DND-41 (cell line): Measurements from ENCODE around the gene RNF220.

Experiments used
- ATAC-seq: fragments of 200-7000 bp; cut with Tn5 transposase; 3 replicates; pipeline ENCODE4 v1.9.1; 2021; ENCODE audit warnings: low read depth; ENCODE audit not compliant: insufficient read depth
- DNase-seq: peaks from one replicate; pipeline ENCODE4 v3.0.0-alpha.2; 2020
- H2AFZ ChIP-seq: 2 replicates; pipeline ENCODE4 v1.6.0; 2012; ENCODE audit warnings: low read depth, low read length
- H3K27ac ChIP-seq: 2 replicates; pipeline ENCODE4 v1.5.1; 2012; ENCODE audit warnings: low read length, inconsistent platforms
- H3K27me3 ChIP-seq: fragments of 200-600 bp; sonication (generic); 2 replicates; pipeline ENCODE4 v1.6.0; 2012; ENCODE audit warnings: low read length, mild to moderate bottlenecking, inconsistent platforms; ENCODE audit not compliant: insufficient read depth, poor library complexity
- H3K36me3 ChIP-seq: 2 replicates; pipeline ENCODE4 v1.5.1; 2012; ENCODE audit warnings: low read length, inconsistent platforms; ENCODE audit not compliant: insufficient read depth
- H3K4me1 ChIP-seq: 2 replicates; pipeline ENCODE4 v1.5.1; 2012; ENCODE audit warnings: mild to moderate bottlenecking, low read length; ENCODE audit not compliant: insufficient read depth
- H3K4me2 ChIP-seq: 2 replicates; pipeline ENCODE4 v1.6.0; 2012; ENCODE audit warnings: mild to moderate bottlenecking, moderate library complexity, low read length, inconsistent platforms; ENCODE audit not compliant: insufficient read depth
- H3K4me3 ChIP-seq, 2 experiments: fragments of 200-600 bp in 1 of 2; shearing (Covaris generic) in 1 of 2; 2 replicates each; pipeline ENCODE4 v1.5.1; 2012 to 2016; ENCODE audit warnings: inconsistent platforms in 2 of 2, low read length in 2 of 2, mild to moderate bottlenecking in 2 of 2, low read depth in 1 of 2, moderate library complexity in 1 of 2
- H3K79me2 ChIP-seq: 2 replicates; pipeline ENCODE4 v1.6.0; 2012; ENCODE audit warnings: low read length, inconsistent platforms; ENCODE audit not compliant: insufficient read depth
- H3K9ac ChIP-seq: 2 replicates; pipeline ENCODE4 v1.6.0; 2012; ENCODE audit warnings: low read depth, mild to moderate bottlenecking, inconsistent platforms, low read length, moderate library complexity
- H3K9me3 ChIP-seq: 2 replicates; pipeline ENCODE4 v1.5.1; 2012; ENCODE audit warnings: low read length, moderate library complexity, mild to moderate bottlenecking, inconsistent platforms; ENCODE audit not compliant: insufficient read depth, severe bottlenecking
- H4K20me1 ChIP-seq: 2 replicates; pipeline ENCODE4 v1.6.0; 2012; ENCODE audit warnings: low read length; ENCODE audit not compliant: insufficient read depth
- CTCF ChIP-seq: IDR thresholded peaks from 2 replicates; pipeline ENCODE4 v1.5.1; 2012; ENCODE audit warnings: borderline replicate concordance, low read length, moderate library complexity, mild to moderate bottlenecking; ENCODE audit not compliant: poor library complexity, severe bottlenecking; ENCODE audit errors: extremely low read depth
- EZH2 ChIP-seq: IDR thresholded peaks from 3 replicates; pipeline ENCODE4 v1.6.1; 2012; ENCODE audit warnings: borderline replicate concordance, low read depth, mild to moderate bottlenecking, moderate library complexity, low read length, inconsistent platforms; ENCODE audit not compliant: severe bottlenecking

Gene RNF220

GRCh38 chr1:44610527-44611148 is 205.6 kb downstream of the RNF220 start:
- no peaks in the 10 kb centered on the region for H3K36me3 ChIP-seq
- H3K4me1 ChIP-seq, result no peaks in the 10 kb centered on the region
- H3K79me2 ChIP-seq, result no peaks in the 10 kb centered on the region
- TF ChIP-seq CTCF (no peak), EZH2 (no peak)
- no peak overlapping the region for H2AFZ ChIP-seq
- H3K4me2 ChIP-seq, result no peak overlapping the region
- peaks cover 6% of the 10 kb centered on the region for H3K27me3 ChIP-seq
- H3K9ac ChIP-seq, result no peak overlapping the region
- H3K9me3 ChIP-seq, result no peaks in the 10 kb centered on the region
- H3K27ac ChIP-seq, result no peak overlapping the region
- DNase-seq (no peak), ATAC-seq (no peak)
- no peaks in the 10 kb centered on the region for H4K20me1 ChIP-seq
- H3K4me3 ChIP-seq, result no peak overlapping the region

GRCh38 chr1:44611419-44611818 is 206.4 kb downstream of the RNF220 start:
- H3K4me3 ChIP-seq, result no peak overlapping the region
- H3K4me2 ChIP-seq, result no peak overlapping the region
- H4K20me1 ChIP-seq, result no peaks in the 10 kb centered on the region
- no peaks in the 10 kb centered on the region for H3K79me2 ChIP-seq
- no peaks in the 10 kb centered on the region for H3K4me1 ChIP-seq
- no peak for ATAC-seq
- H3K27me3 ChIP-seq, result peaks cover 6% of the 10 kb centered on the region
- no peak overlapping the region for H2AFZ ChIP-seq
- no peak for DNase-seq
- H3K36me3 ChIP-seq, result no peaks in the 10 kb centered on the region
- no peak overlapping the region for H3K27ac ChIP-seq
- TF ChIP-seq EZH2 (no peak), CTCF (no peak)
- H3K9me3 ChIP-seq, result no peaks in the 10 kb centered on the region
- H3K9ac ChIP-seq, result no peak overlapping the region

- no peak overlapping the region for H3K9ac ChIP-seq
- H3K27me3 ChIP-seq, result peaks cover 6% of the 10 kb centered on the region
- DNase-seq (no peak), ATAC-seq (no peak)
- no peaks in the 10 kb centered on the region for H4K20me1 ChIP-seq
- no peaks in the 10 kb centered on the region for H3K4me1 ChIP-seq
- H2AFZ ChIP-seq, result no peak overlapping the region
- no peaks in the 10 kb centered on the region for H3K9me3 ChIP-seq
- H3K27ac ChIP-seq, result no peak overlapping the region
- H3K36me3 ChIP-seq, result no peaks in the 10 kb centered on the region
- no peak for TF ChIP-seq EZH2
- TF ChIP-seq CTCF, result no peak
- no peak overlapping the region for H3K4me3 ChIP-seq
- H3K4me2 ChIP-seq, result no peak overlapping the region
- H3K79me2 ChIP-seq, result no peaks in the 10 kb centered on the region
Observed at GRCh38 chr1:44611866-44612265, 206.8 kb downstream of the RNF220 start.

GRCh38 chr1:44613941-44614340 is 208.9 kb downstream of the RNF220 start:
- H3K79me2 ChIP-seq, result no peaks in the 10 kb centered on the region
- no peak overlapping the region for H3K4me2 ChIP-seq
- H3K27ac ChIP-seq, result no peak overlapping the region
- H3K36me3 ChIP-seq, result no peaks in the 10 kb centered on the region
- H3K27me3 ChIP-seq, result peaks cover 6% of the 10 kb centered on the region
- H3K9ac ChIP-seq, result no peak overlapping the region
- H4K20me1 ChIP-seq, result no peaks in the 10 kb centered on the region
- no peak for ATAC-seq
- H2AFZ ChIP-seq, result no peak overlapping the region
- H3K4me1 ChIP-seq, result no peaks in the 10 kb centered on the region
- H3K4me3 ChIP-seq, result no peak overlapping the region
- no peak for DNase-seq
- H3K9me3 ChIP-seq, result no peaks in the 10 kb centered on the region
- no peak for TF ChIP-seq CTCF
- TF ChIP-seq EZH2, result no peak
